OCI-LY3 (cell line): ENCODE results near the gene UBE3B.

Source experiments
- EZH2phosphoT487 ChIP-seq: fragments of 200-600 bp; shearing (Covaris generic); IDR thresholded peaks from 2 replicates; pipeline ENCODE4 v1.6.1; 2018; ENCODE audit warnings: antibody characterized with exemption, mixed run types, low read depth
- TF ChIP-seq, protein P1 (sequence below): fragments of 200-600, 300-600 bp; sonication (generic); IDR thresholded peaks from 2 replicates; pipeline ENCODE4 v1.5.1; 2014; ENCODE audit warnings: antibody characterized with exemption, low read length, low read depth

DNA sequence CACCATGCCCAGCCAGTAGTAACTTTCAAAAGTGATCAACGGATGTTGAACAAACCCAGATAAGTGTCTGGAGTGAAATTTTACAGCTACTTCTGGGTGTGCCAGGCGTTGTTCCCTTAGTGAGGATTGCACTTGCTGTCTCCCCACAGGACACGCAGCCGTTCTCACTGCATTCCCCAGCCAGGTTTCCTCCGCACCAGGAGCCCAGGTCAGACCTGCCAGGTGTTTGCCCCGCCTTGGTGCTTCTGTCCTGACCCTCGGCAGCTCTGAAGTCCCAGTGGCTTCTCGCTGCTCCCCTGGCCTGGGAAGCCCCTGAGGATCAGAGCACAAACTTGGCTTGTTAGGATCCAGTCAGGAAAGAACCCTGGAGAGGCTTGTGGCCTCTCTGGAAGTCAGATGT, 59.7 kb downstream of the UBE3B start:
- TF ChIP-seq, protein P1, sequence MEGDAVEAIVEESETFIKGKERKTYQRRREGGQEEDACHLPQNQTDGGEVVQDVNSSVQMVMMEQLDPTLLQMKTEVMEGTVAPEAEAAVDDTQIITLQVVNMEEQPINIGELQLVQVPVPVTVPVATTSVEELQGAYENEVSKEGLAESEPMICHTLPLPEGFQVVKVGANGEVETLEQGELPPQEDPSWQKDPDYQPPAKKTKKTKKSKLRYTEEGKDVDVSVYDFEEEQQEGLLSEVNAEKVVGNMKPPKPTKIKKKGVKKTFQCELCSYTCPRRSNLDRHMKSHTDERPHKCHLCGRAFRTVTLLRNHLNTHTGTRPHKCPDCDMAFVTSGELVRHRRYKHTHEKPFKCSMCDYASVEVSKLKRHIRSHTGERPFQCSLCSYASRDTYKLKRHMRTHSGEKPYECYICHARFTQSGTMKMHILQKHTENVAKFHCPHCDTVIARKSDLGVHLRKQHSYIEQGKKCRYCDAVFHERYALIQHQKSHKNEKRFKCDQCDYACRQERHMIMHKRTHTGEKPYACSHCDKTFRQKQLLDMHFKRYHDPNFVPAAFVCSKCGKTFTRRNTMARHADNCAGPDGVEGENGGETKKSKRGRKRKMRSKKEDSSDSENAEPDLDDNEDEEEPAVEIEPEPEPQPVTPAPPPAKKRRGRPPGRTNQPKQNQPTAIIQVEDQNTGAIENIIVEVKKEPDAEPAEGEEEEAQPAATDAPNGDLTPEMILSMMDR, result no peak
- no peak for TF ChIP-seq EZH2phosphoT487
